HG02678 (cell line): Measurements from ENCODE around the gene SH3BGR.

Source experiments
- ATAC-seq: cut with Tn5 transposase; IDR thresholded peaks from one replicate; pipeline ENCODE4 v1.9.1; 2021; ENCODE audit warnings: mild to moderate bottlenecking, moderate library complexity; ENCODE audit not compliant: unreplicated experiment

The SH3BGR gene

DNA sequence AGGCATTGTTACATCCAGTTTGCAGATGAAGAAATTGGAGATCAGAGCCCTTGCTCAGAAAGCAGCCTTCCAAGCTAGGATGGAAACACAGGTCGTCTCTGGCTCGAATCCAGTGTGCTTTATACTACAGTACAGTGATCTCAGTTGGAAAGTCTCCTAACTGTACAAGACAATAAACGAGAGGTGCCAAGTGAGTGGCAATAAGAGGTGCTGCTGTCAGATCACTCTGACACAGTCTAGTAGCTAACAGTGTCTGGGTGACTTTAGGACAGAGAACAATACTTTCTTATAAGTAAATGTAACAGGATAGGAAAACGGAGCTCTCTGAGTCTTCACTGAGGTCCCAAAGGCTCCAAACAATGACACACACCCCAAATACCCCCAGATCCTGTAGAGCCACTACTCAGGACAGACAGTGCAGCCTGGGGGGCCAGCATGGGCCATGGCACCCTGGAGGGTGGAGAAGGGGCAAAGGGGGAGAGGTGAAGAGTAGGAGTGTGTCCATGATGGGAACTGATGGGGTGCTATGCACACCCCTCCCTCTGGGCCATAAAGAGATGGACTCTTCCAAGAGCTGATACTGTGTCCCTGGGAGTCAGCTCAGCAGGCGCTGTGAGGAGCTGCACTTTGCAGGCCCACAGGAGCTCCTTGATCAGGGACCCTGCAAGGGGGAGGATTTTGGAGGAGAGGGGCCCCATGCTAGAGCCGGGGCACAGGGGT is 3.3 kb downstream of the SH3BGR start:
- no peak for ATAC-seq

DNA sequence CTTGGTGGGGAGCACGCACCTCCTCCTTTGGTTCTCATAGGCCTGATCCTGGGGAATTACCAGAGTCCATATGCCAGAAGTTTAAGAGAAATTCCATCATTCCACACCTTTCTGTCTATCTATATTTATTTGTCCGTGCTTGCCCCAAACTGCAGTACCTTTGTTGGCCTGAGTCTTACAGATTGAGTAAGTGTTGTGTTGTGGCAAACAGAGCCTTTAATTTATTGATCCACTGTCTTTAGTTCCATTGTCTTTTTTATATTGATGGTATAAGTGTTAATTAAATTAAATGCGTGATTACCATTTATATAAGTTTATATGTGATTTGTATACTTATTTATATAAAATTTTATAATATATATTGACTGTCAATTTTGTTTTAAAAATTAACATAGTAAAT is 4.9 kb downstream of the SH3BGR start:
- ATAC-seq = no peak

DNA sequence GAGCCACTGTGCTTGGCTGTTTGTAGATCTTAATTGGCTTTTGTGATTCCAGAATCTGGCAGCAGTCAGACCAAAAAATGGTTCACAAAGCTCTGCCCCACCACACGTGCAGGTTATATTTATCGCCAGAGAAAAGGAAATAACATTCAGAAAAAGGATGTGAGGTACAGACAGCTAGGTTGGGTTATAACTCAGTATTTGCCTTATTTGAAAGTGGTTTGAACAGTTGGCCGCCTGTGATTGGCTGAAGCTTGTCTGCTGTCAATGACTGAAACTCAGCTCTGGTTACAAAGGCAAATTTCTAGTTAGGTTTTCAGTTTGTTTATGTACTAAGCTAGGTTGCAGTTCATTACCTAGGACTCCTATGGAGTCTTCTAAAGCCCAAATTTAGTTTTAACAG is 9.6 kb downstream of the SH3BGR start:
- peak; percentile 58 for ATAC-seq

DNA sequence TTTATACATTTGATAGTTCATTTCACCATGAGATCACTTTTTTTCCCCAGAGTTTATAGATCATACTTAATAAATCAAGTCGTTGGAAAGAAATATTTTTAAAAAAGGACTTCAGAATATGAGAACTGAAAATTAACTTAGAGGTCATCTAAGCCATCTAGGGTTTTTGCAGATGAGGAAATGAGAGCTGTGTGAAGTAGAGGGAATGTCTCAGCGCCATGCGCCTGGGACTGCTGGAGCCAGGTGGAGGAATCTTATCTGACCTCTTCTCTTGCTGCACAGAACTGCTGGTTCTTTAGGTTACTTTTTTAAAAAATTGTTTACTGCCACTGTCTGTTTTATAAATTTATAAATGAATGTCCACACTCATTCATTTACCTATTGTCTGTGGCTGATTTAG is 11.5 kb downstream of the SH3BGR start:
- ATAC-seq = no peak

DNA sequence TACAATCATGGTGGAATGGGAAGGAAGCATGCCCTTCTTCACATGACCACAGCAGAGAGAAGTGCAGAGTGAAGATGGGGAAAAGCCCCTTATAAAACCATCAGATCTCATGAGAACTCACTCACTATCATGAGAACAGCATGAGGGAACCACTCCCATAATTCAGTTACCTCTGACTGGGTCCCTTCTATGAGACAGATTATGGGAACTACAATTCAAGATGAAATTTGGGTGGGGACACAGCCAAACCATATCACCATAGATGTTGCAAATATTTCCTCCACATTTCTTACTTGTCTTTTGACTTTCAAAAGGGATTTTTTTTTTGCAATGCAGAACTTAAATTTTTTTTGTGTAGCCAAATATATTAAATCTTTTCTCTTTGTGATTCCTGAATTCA is 14.8 kb downstream of the SH3BGR start:
- ATAC-seq = no peak

DNA sequence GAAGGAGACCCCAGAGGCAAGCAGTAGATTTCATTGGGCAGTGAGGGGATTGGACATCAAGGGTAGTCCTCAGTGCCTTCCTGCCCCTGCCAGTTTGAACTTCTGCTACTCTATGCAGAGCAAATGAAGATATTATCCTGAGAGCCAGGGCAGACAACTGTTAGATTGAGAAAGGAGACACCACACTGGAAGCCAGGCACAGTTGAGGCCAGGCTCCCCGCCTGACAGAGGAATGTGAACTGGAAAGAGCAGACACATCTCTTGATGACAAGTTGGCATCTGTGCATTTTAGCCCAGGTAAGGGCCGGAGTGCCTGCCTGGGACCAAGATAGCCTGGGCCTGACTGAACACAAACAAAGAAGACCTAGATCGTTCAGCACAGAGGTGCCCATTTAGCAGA is 16.0 kb downstream of the SH3BGR start:
- no peak for ATAC-seq

DNA sequence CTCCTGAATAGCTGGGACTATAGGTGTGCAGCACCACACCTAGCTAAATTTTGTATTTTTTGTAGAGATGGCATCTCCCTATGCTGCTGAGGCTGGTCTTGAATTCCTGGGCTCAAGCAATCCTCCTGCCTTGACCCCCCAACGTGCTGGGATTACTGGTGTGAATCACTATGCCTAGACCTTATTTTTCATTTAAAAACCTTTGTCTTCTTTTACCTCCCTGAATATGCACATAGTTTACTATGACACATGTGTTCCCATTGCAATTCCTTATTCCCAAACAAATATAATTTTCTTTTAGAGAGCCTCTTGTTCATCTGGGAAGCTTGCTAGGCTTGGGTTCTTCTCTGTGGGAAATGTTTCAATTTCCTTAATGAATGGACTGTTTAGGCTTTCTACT is 16.8 kb downstream of the SH3BGR start:
- ATAC-seq = no peak

DNA sequence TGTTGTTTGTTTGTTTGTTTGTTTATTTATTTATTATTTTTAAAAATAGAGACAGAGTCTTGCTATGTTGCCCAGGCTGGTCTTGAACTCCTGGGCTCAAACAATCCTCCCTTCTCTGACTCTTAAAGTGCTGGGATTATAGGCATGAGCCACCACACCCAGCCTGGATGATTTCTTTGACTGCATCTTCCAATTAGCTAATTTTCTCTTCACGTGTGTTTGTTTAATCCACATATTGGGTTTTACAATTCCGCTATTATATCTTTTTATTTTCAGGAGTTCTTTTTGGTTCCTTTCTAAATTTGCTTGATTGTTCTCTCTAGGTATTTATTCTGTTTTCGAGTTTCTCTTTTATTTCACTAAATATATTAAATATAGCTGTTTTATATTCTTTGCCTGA is 19.8 kb downstream of the SH3BGR start:
- no peak for ATAC-seq

DNA sequence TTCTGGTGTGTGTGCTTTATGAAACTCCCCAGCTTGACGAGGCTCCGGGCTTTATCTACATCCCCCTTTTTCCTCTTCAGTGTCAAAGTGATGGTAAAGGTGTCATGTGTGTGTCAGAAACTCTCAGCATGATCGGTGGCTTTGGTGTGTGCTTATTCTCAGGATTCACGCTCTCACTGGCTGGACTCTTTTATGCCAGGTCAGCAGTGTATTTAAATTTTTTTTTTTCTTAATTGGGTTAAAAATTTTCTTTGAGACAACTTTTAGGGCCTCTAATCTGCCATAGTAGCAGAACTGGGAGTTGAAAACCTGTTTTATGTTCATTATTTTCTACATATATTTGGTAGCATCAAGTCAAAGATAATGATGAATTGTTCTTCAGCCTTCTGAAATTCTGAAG is 21.0 kb downstream of the SH3BGR start:
- no peak for ATAC-seq

DNA sequence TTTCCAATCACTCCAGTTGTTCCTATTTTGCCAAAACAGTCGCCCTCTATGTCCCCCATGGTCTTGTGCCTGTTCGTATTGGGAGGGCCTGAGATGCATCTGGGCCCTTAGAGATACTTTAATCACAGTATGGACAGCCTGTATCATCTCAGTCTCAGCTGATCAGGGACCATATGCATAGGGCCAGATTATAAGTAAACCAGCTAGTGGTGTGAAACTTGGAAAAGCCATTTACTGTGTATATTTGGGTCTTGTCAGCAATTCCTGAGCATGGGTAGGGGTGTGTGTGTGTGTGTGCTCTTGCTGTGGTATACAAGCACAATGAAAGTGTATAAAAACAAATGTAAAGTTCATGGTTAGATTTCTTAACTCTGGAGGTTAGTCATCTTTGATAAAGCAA is 22.8 kb downstream of the SH3BGR start:
- ATAC-seq = no peak

DNA sequence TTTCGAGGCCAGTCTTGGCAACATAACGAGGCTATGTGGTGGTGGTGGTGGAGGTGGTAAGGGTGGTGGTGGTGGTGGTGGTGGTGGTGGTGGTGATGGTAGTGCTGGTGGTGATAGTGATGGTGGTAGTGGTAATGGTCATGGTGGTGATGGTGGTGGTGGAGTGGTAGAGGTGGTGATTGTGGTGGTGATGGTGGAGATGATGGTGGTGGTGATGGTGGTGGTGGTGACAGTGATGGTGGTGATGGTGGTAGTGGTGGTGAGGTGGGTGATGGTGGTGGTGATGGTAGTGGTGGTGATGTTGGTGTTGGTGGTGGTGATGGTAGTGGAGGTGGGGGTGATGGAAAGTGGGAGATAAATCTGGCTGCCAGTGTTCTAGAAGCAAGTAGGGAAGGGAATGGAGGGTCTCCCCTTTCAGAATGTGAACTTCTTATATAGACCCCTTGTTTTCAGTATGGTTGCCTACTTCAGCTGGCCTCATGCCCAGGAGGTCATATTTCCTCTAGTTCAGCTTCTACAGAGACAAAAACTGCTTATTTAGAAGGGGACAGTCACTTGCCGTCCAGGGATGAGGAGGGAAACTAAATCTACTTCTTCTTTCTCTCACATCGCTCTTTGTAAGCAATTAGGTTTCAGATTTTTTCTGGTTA is 27.5 kb downstream of the SH3BGR start:
- ATAC-seq = no peak

DNA sequence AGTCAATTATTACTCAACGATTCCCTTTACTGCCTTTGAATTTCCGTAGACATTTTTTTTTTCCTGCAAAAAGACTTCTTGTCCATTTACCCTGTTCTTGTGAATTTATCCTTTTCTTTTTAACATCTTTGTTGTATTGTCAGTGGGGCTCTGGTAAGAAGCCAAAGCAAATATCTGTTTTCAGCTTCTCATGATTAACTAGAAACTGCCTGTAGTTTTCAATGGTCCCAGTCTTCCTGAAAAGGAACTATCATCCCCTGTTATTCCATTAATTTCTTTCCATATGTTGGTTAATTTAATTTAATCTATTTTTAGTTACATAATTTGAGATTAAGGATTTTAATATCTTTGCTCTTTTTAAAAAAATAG is 28.0 kb downstream of the SH3BGR start:
- no peak for ATAC-seq

DNA sequence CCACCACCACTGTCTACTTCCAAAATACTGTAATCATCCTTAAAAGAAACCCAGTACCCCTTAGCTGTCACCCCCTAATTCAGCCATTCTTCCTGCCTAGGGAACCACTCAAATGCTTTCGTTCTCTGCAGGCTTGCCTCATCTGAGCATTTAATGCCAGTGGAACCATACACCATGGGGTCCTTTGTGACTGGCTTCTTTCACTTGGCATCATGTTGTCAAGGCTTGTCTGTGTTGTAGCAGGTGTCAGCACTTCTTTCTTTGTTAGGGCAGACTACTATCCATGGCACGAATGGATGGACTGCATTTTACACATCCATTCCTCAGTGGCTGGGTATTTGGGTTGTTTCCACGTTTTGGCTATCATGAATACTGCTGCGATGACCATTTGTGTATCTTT is 28.5 kb downstream of the SH3BGR start:
- ATAC-seq = no peak

DNA sequence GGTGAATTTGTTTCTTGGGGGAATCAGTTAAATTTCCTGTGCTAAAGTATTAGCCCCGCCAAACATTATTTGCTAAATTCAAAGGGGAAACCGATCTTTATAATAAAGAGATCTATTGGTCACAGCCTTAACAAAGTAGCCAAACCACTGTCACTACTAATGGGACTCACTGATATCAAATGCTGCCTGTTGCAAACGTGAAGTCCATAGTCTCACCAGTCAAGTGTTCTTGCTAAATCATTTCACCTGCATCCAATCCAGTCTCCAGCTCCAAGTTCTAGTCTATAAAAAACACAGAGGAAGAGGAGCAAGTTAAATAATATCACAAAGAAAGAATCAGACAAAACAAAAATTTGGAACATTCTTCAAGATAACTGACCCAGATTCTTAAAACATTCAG is 30.1 kb downstream of the SH3BGR start:
- no peak for ATAC-seq

DNA sequence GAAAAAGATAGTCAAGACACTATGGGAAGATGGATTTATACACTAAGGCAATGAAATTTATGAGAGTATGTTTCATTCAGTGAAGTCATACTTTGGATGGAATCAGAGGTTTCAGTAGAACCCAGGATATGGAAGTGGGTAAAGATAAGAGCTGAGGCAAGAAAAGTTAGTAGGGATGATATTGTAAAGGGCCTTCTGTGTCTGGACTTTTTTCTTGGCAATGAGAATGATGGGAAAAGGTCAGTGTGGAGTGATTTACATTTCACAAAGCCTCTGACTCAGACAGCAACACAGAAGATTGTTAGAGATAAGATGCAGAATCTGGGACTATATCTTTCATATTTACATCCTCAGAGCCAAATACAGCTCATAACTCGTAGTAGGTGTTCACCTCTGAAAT is 32.1 kb downstream of the SH3BGR start:
- no peak for ATAC-seq

DNA sequence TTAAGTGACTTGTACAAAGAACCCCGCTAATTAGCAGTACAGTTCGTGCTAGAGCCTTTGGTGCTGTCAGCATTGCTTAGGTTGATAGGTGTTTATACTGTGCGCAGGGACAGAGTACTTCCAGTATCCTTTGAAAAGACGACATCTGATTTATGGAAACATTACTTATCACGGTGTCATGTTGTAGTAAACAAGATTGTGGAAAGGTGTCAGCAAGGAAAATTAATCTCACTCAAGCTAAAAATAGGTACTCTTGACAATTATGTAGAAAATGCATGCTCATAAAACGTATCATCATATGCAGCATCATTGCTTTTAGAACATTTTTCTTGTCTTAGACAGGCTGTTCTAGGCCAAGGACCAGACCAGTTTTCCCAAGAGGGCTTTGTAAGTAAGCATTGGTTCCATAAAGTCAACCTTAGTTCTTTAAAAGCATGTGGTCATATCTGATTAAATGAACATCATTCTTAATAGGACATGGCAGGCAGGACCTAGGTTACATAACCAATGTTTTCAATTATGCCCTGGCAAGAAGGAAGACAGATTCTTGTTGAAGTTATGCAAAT is 33.0 kb downstream of the SH3BGR start:
- ATAC-seq = no peak

DNA sequence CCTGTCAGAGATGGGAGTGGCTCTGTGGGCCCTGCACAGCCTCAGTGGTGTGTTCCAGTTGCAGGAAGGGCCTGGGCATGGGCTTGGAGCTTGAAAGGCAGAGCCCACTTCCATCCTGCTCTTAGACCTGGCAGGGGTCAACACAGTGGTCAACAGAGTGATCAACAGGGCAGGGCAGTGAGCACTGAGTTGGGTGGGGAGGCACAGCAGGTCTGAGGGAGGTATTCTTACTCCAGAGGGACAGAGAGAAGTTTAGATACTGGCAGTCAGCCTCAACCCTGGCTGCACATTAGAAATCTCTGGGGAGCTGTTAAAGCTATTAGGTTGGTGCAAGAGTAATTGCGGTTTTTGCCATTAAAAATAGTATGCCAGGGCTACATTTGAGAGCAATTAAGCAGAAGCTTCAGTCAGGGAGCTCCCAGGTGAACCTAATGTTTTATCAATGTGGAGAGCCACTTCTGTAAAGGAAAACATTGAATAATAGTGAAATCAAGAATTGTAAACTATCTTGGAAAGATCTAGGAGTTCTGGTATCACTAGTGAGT is 37.7 kb downstream of the SH3BGR start:
- no peak for ATAC-seq

DNA sequence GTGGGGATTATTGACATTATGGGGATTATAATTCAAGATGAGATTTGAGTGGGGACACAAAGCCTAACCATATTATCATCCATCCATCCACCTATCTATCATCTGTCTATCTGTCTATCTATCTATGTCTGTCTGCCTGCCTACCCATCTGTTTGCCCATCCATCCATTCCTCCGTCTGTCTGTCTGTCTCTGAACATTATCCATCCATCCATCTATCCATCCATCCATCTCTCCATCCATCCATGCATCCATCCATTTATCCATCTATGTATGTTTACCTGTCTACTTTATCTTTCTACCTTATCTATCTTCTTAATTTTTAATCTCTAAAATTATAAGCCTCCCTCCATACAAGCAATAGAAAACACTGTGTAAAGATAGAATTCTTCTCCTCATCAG is 47.4 kb downstream of the SH3BGR start:
- no peak for ATAC-seq

DNA sequence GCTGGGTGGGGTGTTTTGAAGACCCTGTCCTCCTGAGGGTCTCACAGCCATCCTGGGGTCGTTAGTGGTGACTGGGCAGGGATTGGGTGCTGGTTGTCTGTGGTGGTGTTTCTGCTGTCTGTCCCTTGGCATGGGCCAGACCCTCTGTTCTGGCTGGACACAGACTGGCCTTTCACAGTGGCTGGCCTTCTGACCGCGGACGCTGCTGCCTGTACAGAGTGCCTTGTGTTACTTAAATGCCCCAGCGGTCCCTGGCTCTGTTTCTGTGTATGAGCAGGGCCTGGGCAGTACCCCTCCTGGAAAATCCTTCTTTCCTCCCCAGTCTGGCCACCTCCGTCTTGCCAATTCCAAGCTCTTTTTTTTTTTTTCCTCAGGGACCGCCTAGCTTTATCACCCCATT is 50.9 kb downstream of the SH3BGR start:
- no peak for ATAC-seq

DNA sequence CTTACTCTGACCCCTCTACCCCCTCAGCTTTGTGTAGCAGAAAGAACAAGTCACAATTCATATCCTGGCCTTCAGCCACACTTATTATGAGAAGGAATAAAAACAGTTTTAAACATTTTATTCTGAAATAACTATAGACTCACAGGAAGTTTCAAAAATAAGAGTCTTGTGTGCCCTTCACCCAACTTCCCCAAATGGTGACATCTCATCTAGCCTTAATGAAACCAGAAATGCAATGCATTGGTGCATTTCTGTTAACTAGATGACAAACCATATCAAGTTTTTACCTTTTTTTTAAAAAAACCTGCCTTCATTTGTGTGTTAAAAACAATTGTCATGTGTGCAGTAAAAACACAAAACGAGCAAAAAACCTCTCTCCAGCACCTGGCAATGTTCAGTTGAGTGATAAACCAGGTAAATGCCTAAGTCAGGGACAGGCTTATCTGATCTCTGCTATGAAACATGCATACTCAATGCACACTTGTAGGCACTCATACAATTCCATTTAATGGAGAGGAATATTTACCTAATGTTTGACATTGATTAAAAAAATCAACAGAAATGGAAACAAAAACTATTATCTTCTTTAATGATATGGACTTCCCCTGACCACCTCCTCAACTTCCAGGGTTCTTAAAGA is 51.5 kb downstream of the SH3BGR start:
- ATAC-seq = no peak

DNA sequence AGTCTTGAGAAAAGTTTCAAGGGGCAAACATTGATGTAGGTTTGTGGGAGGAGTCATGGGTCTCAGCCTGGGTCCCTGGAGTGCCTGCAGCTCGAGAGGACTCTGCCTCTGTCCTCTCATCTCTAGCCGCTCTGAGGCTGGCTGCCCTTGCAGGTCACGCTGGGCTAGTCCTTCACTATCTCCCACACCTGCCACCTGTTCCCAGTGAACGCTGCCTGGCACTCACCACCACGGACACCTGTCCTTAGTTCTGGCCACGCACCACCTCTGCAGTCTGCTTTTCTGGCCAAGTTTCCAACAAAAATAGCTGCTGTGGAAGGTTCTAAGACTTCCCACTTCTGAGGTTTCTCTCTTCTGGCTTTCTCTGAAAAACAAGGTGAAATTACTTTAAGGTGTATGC is 52.5 kb downstream of the SH3BGR start:
- no peak for ATAC-seq

DNA sequence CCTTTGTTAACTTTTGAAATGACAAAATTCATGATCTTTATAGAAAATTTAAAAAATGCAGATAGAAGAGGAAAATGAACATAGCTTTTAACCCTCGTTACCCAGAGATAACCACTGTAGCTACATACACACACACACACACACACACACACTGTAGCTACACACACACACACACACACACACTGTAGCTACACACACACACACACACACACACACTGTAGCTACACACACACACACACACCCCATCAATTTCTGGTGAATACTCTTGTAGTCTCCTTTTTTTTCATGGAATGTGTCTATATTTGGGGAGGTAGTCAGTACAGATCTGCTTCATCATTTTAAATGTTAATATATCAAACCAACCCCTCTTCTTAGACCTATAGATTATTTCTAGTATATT is 58.5 kb downstream of the SH3BGR start:
- no peak for ATAC-seq
